CMK (cell line): ENCODE results near the gene TMPRSS11F.

Source experiments
- DNase-seq: peaks from one replicate; pipeline ENCODE4 v3.0.0-alpha.2; 2010; ENCODE audit warnings: low read depth

TMPRSS11F gene

DNA sequence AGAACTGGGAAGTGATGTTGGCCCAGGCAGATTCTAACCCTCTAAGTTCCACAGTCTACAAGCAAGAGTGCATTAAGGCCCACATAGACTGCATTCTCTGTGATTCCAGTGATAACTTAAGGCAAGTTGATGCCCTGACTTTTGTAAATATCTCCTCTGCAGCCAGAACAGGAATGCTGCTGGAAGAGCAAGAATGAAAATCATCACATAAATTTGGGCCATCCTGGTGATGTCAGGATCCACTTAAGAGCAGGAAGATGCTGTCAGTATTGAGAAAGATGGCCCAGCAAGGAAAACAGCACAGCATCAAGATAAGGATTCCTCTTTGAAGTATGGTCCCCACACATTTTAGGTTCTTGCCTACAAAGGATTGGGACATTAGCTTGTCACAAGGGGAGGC lies 52.4 kb downstream of the TMPRSS11F start:
- no peak for DNase-seq

- DNase-seq: no peak
These were observed 53.5 kb downstream of the TMPRSS11F start for GRCh38 chr4:68076194-68076593.

- no peak for DNase-seq
These were observed 55.3 kb downstream of the TMPRSS11F start for GRCh38 chr4:68074397-68074796.

- DNase-seq: no peak
These were observed 59.4 kb downstream of the TMPRSS11F start for GRCh38 chr4:68070302-68070701.

- DNase-seq: no peak
These were observed 67.2 kb downstream of the TMPRSS11F start for GRCh38 chr4:68062501-68062900.

- DNase-seq: no peak
These were observed 91.4 kb downstream of the TMPRSS11F start for GRCh38 chr4:68038272-68038671.

DNA sequence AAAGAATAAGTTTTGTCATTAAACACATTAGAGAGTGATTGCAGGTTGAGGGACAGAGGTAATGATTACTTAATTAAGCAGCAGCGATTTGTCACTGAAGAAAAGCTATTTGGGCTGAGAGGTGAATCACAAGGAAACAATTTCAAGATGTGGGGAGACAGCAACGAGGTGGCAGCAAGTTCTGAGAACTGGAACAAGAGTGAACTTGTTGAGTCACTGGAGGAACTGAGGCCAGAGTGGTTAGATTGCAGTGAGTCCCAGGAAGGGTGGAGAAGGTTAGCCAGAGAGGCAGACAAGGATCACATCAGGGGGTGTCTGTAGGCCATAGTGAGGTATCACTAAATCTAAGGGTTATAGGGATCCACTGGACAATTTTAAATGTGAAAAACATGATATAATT lies 108.5 kb downstream of the TMPRSS11F start:
- DNase-seq: no peak

GRCh38 chr4:68011684-68012083 lies 118.0 kb downstream of the TMPRSS11F start:
- DNase-seq: no peak
